HG03103 (cell line): ENCODE data around the gene CD151.

Source experiments
- ATAC-seq: cut with Tn5 transposase; IDR thresholded peaks from one replicate; pipeline ENCODE4 v1.9.1; 2021; ENCODE audit warnings: low read depth; ENCODE audit not compliant: unreplicated experiment

Gene CD151

GRCh38 chr11:869399-870126 is 36.8 kb downstream of the CD151 start:
- no peak for ATAC-seq

GRCh38 chr11:870127-870413 is 37.3 kb downstream of the CD151 start:
- ATAC-seq = no peak

GRCh38 chr11:870418-870817 is 37.7 kb downstream of the CD151 start:
- no peak for ATAC-seq

DNA sequence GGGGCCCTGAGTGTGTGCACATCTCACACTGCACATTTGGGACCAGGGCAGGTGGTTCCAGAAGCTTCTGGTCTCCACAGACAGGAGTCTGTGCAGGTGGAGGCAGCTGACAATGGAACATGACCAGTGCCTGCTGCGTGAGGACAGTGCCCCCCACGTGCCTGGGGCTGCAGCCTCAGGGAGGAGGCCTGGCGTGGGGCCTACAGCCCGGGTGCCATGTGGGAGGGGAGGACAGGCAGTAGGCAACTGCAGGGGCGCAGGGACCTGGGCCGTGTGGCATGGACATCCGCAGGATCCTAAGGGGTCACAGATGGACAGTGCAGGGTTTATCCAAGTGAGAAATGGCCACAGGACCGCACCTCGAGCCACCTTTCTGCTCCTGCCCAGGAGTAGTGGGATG is 38.7 kb downstream of the CD151 start:
- ATAC-seq = no peak

- ATAC-seq = no peak
Measured at GRCh38 chr11:872799-873198, 40.0 kb downstream of the CD151 start.

DNA sequence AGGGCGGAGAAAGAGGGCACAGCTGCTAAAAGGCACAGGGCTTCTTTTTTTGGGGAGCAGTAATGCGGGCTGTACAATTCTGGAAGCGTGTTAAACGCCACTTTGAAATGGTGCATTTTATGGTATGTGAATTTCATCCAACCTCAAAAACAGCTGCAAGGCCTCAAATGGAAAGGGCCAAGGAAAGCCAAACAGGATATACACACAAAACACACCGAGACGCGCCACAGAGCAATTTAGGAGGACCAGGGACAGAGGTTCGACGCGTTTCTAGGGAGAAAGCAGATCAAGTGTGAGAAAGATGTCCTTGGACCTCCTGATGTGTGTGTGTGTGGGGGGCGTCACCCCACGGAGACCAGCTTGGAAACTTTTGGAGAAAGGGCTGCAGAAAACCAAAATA is 41.0 kb downstream of the CD151 start:
- ATAC-seq = no peak

DNA sequence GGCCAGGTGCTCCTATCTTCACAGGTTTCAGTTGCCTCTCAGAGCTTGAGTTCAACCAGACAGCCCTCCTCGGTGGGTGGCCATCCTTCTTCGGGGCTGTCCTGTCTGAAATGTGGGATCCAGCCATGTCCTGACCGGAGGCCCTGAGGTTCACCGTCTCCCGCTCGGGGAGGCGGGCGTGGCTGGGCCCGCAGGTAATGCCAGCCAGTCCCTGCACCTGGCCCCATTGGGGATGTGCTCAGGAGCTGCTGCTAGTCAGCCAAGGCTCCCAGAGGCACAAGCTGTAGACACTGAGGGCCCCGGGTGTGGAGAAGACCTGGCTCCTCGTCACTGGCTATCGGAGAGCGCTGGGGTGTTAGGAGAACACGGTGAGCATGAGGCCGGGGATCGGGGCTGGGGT is 42.5 kb downstream of the CD151 start:
- ATAC-seq = no peak

DNA sequence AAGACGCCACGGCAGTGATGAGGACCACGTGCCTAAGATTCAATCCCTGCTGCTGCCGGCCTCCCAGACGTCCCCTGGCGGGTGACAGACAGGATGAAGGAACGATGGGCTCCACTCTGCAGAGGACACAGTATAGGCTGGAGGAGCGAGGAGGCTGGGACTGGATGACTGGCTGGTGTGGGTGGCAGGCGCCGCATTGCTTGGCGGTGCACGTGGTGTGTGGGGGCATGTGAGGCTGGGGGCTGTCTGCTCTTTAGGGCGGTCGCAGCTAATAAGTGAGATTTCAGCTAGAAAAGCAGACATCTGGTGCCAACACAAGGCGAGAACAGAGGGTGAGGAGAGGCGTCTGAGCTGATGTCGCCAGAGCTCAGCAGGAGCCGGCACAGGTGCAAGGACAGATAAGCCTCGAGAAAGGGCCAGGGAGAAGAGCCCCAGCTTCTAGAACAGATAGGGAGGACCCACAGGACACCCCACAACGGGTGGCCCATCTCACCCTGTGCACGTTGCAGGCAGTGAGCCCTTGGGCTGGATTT is 43.1 kb downstream of the CD151 start:
- ATAC-seq = no peak

GRCh38 chr11:876545-876944 is 43.8 kb downstream of the CD151 start:
- ATAC-seq = no peak

DNA sequence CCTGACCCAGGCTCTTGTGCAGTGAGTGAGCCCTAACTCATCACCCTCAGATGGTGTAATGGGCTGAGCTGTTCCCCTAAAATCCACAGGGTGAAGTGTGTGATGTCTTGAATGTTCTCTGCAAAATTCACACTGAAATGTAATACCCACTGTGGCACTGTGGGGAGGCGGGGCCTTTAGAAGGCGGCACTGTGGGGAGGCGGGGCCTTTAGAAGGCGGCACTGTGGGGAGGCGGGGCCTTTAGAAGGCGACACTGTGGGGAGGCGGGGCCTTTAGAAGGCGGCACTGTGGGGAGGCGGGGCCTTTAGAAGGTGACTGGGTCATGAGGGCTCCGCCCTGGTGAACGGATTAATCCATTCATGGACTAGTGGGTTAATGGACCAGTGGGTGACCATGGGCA is 44.8 kb downstream of the CD151 start:
- no peak for ATAC-seq

DNA sequence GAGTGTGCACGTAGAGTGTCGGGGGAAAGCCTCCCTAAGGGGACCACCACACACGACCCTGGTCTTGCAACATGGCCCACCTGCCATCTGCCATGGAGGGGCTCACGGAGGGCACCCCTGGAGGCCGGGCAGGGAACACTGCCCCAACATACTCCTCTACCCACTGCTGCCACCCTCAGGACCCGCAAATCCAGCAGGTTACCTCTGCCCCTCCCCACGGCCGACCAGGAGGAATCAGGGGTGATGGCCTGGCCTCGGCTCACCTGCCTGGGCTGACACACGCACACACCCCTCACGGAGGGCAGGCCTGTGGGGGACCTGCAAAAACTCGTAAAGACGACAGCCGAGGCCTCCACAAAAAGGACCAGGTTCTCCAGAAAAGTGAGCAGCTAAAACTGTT is 47.7 kb downstream of the CD151 start:
- ATAC-seq = no peak

DNA sequence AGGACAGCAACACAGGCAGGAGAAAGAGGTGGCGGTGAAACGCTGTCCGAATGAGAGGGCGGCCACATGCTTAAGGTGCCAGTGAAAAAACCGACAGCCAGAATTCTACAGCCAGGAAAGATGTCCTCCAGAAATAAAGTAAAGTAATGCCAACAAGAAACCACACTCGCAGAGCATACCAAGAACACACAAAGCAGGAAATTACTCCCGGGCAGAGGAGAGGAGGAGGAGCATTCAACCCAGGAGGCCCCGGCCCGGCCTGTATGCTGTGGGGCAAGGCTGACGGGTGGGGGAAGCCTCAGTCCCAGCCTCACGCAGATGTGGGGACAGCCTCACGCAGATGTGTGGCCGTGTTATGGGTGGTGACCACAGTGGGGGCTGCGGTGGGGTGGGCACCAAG is 49.8 kb downstream of the CD151 start:
- no peak for ATAC-seq

GRCh38 chr11:883527-883926 is 50.8 kb downstream of the CD151 start:
- ATAC-seq = no peak

DNA sequence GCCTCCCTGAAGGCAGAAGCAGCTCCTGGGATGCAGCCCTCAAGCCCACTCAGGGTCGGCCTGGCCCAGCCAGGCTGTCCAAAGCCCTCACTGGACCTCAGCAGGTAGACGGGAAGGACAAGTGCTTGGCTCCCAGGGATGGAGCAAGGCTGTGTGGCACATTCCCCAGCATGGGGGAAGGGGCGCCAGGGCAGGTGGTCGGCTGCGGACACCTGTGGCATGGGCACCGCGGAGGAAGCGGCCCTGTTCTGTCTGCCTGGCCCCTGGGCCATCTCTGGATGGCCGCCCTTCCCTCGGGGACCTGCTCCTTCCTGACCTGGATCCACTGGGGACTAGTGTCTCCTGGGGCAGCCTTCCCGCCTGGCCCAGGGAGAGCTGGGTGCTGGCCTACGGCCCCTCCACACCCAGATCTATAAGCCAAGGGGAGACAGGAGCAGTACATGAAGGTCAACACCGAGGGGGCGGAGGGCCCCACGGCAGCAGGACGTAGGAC is 51.9 kb downstream of the CD151 start:
- ATAC-seq = no peak

GRCh38 chr11:886568-886967 is 53.8 kb downstream of the CD151 start:
- no peak for ATAC-seq

- ATAC-seq = no peak
Measured at GRCh38 chr11:887589-887988, 54.8 kb downstream of the CD151 start.
